ENCODE data around the gene NFYC.

The NFYC gene

DNA sequence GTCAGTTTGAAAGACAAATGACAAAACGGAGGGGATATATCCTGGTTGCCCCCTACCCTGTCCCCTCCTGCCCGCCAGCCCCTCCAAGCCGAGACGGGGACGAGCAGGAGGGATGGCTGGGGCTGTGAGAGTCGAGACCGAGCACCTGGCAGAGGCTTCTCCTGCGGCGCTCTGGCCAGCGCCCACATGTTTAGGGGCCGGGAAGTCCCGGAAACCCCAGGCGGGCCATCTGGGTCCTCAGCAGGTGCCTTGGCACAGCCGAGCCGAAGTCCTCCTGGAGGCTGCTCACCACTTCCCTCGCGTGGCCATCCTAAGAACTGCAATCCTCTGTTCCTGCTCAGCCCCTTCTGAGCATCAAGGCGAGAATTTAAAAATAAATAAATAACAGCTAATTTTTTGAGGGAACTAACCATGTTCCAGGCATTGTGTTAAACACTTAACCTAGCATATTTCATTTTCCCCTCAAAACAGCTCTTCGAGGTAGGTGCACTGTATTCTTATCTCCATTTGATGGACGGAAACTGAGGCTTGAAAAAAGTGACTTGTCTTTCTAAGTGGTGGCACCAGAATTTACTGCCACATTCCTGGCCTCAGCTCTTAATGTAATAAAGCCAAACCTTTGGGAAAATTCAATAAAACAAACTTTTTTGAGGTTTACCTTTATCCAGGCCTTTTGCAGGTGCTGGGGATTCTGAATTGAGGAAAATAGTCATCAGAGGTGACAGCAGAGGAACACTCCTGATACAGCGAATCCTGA is 22.6 kb upstream of the NFYC start:
- peak; percentile 11 for DNase-seq (ENCODE audit: extremely low read depth, low read depth)
- TF ChIP-seq, protein P1, sequence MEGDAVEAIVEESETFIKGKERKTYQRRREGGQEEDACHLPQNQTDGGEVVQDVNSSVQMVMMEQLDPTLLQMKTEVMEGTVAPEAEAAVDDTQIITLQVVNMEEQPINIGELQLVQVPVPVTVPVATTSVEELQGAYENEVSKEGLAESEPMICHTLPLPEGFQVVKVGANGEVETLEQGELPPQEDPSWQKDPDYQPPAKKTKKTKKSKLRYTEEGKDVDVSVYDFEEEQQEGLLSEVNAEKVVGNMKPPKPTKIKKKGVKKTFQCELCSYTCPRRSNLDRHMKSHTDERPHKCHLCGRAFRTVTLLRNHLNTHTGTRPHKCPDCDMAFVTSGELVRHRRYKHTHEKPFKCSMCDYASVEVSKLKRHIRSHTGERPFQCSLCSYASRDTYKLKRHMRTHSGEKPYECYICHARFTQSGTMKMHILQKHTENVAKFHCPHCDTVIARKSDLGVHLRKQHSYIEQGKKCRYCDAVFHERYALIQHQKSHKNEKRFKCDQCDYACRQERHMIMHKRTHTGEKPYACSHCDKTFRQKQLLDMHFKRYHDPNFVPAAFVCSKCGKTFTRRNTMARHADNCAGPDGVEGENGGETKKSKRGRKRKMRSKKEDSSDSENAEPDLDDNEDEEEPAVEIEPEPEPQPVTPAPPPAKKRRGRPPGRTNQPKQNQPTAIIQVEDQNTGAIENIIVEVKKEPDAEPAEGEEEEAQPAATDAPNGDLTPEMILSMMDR (IDR thresholded peaks at IDR 0.05; ENCODE audit: low read depth, low read length), result peak; percentile 94

DNA sequence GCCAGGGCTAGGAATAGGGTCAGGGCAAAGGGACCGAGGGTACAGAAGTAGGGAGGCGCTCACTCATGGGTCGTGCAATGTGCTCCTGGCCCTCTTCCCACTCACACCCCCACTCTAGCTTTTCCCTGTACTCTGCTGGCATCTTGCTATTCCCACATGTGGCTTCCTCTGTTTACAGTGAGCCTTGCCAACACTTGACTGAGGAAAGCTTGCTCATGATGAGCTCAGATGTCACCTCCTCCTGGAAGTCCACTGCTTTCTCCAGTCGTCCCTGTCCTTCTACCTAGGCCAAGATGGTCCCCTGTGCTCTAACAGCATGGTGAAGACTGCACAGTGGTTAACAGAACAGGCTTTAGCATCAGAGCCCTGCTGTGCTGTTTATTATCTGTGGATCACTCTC is 18.1 kb upstream of the NFYC start:
- DNase-seq (ENCODE audit: extremely low read depth, low read depth), result no peak

GRCh38 chr1:40676501-40676900 is 15.0 kb upstream of the NFYC start:
- TF ChIP-seq, protein P1 (IDR thresholded peaks at IDR 0.05; ENCODE audit: low read depth, low read length), result no peak
- no peak for DNase-seq (ENCODE audit: extremely low read depth, low read depth)

More for the DNA sequence above, 18.1 kb upstream of the NFYC start:
- TF ChIP-seq, protein P1 (IDR thresholded peaks at IDR 0.05; ENCODE audit: low read depth, low read length), result no peak

DNA sequence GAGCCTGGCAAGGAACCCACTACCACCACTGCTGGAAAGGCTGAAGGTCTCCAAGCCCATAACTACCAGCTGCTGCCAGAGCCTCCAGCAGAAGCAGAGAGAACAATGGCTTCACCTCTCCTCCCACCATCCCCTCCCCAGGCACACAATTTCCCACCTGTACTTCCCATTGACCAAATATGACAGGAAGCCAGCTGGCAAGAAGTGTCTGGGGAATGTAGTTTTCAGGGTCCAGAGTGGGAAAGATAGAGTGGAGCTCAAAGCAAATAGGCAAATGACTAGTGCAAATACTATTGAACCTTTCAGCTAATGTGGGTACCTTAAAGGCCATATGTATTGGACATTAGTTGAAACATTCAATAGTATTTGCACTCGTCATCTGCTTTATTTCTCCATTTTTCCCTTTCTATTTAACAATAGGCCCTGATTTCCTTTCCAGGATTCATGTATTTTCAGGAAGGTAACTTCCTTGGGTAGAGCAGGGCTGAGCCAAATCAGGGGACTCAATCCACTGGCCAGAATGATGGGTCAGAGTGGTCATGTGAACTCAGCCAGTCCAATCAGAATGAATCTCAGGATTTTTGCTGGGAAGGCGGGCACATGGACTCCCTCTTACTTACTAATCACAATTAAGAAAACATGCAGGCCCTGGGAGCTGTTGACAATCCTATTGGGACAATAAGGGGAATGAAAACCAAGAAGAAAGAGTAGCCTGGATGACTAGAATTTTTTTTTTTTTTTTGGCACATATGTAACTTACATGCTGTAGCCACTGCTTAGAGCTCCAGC is 12.1 kb upstream of the NFYC start:
- TF ChIP-seq, protein P1 (IDR thresholded peaks at IDR 0.05; ENCODE audit: low read depth, low read length), result no peak

DNA sequence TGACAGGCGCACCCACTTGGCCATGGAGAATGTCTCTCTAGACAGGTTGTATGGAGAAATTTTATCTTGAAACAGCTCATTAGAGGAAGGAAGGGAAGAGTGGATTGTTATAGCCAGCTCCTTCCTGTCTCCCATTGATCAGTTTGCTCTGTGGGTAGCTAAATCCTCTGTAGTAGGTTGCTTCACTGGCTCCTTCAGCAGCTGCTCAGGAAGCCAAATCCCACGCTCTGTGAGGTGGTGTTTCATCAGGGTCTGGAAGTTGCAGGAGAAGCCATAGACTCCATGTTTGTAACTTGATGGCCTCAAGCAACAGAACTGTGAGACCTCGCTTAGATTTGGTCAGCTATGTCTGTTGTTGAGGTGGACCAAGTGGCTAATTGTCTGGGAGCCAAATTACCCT is 6.8 kb upstream of the NFYC start:
- DNase-seq (ENCODE audit: extremely low read depth, low read depth), result no peak

More for the DNA sequence above, 12.1 kb upstream of the NFYC start:
- DNase-seq (ENCODE audit: extremely low read depth, low read depth), result no peak

GRCh38 chr1:40687059-40687458 is 4.4 kb upstream of the NFYC start:
- DNase-seq (ENCODE audit: extremely low read depth, low read depth), result no peak
- TF ChIP-seq, protein P1 (IDR thresholded peaks at IDR 0.05; ENCODE audit: low read depth, low read length), result no peak

More for the DNA sequence above, 6.8 kb upstream of the NFYC start:
- TF ChIP-seq, protein P1 (IDR thresholded peaks at IDR 0.05; ENCODE audit: low read depth, low read length), result no peak

DNA sequence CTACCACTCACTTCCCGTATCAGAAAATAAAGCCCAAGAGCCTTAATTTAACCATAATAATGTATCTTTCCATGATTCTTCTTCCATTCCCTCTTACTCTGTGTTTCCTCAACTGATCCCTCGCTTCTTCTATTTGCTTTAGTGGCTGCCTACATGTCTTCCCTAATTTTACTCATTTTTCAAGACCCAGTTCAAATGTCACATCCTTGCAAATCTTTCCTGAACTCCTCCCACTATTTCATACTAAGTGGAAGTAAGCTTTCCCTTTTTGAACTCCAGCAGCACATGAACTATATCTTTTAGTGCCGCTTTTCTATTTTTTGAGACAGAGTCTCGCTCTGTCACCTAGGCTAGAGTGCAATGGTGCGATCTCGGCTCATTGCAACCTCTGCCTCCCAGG is 3.8 kb upstream of the NFYC start:
- TF ChIP-seq, protein P1 (IDR thresholded peaks at IDR 0.05; ENCODE audit: low read depth, low read length), result no peak

More for the DNA sequence above, 3.8 kb upstream of the NFYC start:
- DNase-seq (ENCODE audit: extremely low read depth, low read depth), result no peak
